ENCODE results near the gene DAZ4. TPM values are rescaled to one million over a fixed set of nuclear protein-coding genes. Genes with fewer than 3 reads are reported as not detected.
"Not testable (repeated sequence)": the region's sequence is repeated elsewhere in the genome, so short reads cannot be mapped to it uniquely, and the experiment has no call there.

Gene DAZ4, protein sequence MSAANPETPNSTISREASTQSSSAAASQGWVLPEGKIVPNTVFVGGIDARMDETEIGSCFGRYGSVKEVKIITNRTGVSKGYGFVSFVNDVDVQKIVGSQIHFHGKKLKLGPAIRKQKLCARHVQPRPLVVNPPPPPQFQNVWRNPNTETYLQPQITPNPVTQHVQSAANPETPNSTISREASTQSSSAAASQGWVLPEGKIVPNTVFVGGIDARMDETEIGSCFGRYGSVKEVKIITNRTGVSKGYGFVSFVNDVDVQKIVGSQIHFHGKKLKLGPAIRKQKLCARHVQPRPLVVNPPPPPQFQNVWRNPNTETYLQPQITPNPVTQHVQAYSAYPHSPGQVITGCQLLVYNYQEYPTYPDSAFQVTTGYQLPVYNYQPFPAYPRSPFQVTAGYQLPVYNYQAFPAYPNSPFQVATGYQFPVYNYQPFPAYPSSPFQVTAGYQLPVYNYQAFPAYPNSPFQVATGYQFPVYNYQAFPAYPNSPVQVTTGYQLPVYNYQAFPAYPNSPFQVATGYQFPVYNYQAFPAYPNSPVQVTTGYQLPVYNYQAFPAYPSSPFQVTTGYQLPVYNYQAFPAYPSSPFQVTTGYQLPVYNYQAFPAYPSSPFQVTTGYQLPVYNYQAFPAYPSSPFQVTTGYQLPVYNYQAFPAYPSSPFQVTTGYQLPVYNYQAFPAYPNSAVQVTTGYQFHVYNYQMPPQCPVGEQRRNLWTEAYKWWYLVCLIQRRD
- total RNA-seq (2014; rRNA removed; shearing (Covaris generic)) = not detected in 2 replicates
- not detected in 2 replicates for polyA plus RNA-seq (2016; fragmentation: Nextera tagmentation; extraction: Ambion mirVana)

DNA sequence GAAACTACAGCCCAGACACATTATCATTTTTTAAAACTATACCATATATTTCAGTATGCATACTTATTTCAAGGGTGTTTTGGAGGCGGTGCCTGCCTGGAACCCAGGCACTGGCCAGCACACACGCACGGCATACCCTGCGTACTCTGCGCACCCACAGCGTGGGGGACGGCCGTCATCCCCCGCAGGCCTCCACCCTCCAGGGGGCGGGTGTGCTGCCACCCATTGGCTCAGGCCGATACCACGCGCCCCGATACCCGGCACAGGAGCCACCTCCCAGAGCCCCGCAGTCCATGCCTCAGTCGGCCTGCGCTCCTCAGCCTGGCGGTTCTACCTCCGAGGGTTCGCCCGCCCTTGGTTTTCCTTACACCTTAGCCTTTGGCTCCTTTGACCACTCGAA lies at the start of gene DAZ4:
DAZ4 (plus strand) TSS at position 301 of the 400 bp plus-strand sequence. CDS start 208 bp downstream, outside the sequence.
- H3K4me2 ChIP-seq (ENCODE audit: unreplicated experiment); H3K4me1 ChIP-seq (ENCODE audit: insufficient read depth); H3K9me2 ChIP-seq (ENCODE audit: insufficient read depth); in situ Hi-C loops (cut with MboI); H3K27ac ChIP-seq; H2AFZ ChIP-seq; H3F3A ChIP-seq (ENCODE audit: insufficient read depth); DNase-seq; H3K9ac ChIP-seq; H3K9me3 ChIP-seq (ENCODE audit: low read depth); H4K20me1 ChIP-seq (ENCODE audit: insufficient read depth); H3K36me3 ChIP-seq (ENCODE audit: low read depth); H3K79me2 ChIP-seq (ENCODE audit: insufficient read depth); H3K4me3 ChIP-seq; H3K27me3 ChIP-seq (replicated peaks; ENCODE audit: insufficient read depth): not testable (repeated sequence)
- no CpG with 5 or more reads among the region's 23 CpGs for WGBS, 2 experiments (ENCODE audit: low coverage in 1 of 2, low lambda C conversion rate in 2 of 2, missing lambda C conversion rate in 2 of 2)

DNA sequence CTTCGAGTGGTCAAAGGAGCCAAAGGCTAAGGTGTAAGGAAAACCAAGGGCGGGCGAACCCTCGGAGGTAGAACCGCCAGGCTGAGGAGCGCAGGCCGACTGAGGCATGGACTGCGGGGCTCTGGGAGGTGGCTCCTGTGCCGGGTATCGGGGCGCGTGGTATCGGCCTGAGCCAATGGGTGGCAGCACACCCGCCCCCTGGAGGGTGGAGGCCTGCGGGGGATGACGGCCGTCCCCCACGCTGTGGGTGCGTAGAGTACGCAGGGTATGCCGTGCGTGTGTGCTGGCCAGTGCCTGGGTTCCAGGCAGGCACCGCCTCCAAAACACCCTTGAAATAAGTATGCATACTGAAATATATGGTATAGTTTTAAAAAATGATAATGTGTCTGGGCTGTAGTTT lies 20.4 kb upstream of the DAZ4 start, which contains the start of gene DAZ3:
DAZ3 (minus strand) TSS at position 101 of the 400 bp plus-strand sequence. CDS start 208 bp downstream, outside the sequence.
- H3K79me2 ChIP-seq (ENCODE audit: insufficient read depth); H3K27me3 ChIP-seq (replicated peaks; ENCODE audit: insufficient read depth); H3K9me2 ChIP-seq (ENCODE audit: insufficient read depth); H3K9ac ChIP-seq; H3K4me1 ChIP-seq (ENCODE audit: insufficient read depth); H3K4me3 ChIP-seq; in situ Hi-C loops (cut with MboI); H4K20me1 ChIP-seq (ENCODE audit: insufficient read depth); H3K4me2 ChIP-seq (ENCODE audit: unreplicated experiment); H3K9me3 ChIP-seq (ENCODE audit: low read depth); H3K27ac ChIP-seq; H3F3A ChIP-seq (ENCODE audit: insufficient read depth); H3K36me3 ChIP-seq (ENCODE audit: low read depth); H2AFZ ChIP-seq; DNase-seq: not testable (repeated sequence)
- WGBS, 2 experiments (ENCODE audit: low coverage in 1 of 2, low lambda C conversion rate in 2 of 2, missing lambda C conversion rate in 2 of 2) = no CpG with 5 or more reads among the region's 23 CpGs

DNA sequence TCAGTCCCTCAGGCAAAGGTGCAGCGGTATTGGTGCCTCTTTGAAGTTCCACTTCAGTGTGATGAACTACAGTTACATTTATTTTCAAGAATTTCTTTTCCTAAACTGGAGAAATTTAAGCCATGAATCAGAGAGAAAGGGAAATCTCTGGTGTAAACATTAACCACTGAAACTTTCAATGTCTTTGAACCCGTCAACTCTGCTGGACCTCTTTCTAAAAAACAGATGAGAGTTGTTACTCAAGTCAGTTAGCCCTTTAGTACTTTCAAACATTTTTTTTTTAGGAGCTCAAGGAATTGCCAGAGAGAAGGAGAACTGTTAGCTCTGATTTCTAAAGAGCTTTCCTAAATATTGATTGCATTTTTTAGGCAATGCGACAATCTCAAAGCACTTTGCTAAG lies 11.9 kb upstream of the DAZ4 start:
- DNase-seq = not testable (repeated sequence)
- no CpG with 5 or more reads among the region's 3 CpGs for WGBS, 2 experiments (ENCODE audit: low coverage in 1 of 2, low lambda C conversion rate in 2 of 2, missing lambda C conversion rate in 2 of 2)

DNA sequence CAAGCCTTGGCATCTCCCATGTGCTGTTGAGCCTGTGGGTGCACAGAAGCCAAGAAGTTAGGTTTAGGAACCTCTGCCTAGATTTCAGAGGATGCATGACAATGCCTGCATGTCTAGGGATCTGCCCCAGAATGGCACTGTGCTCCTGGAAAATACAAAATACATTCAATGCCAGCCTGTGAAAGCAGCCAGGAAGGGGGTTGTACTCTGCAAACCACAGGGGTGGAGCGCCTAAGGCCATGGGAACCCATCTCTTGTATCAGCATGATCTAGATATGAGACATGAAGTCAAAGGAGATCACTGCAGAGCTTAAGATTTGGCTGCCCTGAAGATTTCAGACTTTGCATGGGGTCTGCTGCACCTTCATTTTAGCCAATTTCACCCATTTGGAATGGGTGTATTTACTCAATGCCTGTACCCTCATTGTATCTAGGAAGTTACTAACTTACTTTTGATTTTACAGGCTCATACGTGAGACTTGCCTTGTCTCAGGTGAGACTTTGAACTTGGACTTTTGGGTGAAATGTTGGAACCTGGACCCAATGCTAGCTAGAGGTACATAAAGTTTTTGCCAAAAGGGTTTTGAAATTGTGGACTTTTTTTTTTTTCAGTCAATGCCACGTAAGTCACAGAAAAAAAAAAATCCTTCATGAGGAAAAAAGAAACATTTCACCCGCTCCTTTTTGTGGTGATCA lies 9.4 kb upstream of the DAZ4 start:
- H3K4me3 ChIP-seq; H3K4me2 ChIP-seq (ENCODE audit: unreplicated experiment); H3K9ac ChIP-seq; H4K20me1 ChIP-seq (ENCODE audit: insufficient read depth); H3F3A ChIP-seq (ENCODE audit: insufficient read depth); H3K79me2 ChIP-seq (ENCODE audit: insufficient read depth); H3K9me2 ChIP-seq (ENCODE audit: insufficient read depth); H3K27ac ChIP-seq; DNase-seq; H3K36me3 ChIP-seq (ENCODE audit: low read depth); H3K4me1 ChIP-seq (ENCODE audit: insufficient read depth); H3K27me3 ChIP-seq (replicated peaks; ENCODE audit: insufficient read depth); in situ Hi-C loops (cut with MboI); H3K9me3 ChIP-seq (ENCODE audit: low read depth); H2AFZ ChIP-seq: not testable (repeated sequence)
- WGBS, 2 experiments (ENCODE audit: low coverage in 1 of 2, low lambda C conversion rate in 2 of 2, missing lambda C conversion rate in 2 of 2) = 59% methylated on average over 2 of the region's 4 CpGs; no CpG with 5 or more reads in 1 of the 2 experiments

More for the DNA sequence above, 11.9 kb upstream of the DAZ4 start:
- H3K27me3 ChIP-seq (replicated peaks; ENCODE audit: insufficient read depth); H3F3A ChIP-seq (ENCODE audit: insufficient read depth); H4K20me1 ChIP-seq (ENCODE audit: insufficient read depth); H3K9me3 ChIP-seq (ENCODE audit: low read depth); H3K9ac ChIP-seq; H3K4me3 ChIP-seq; H3K9me2 ChIP-seq (ENCODE audit: insufficient read depth); in situ Hi-C loops (cut with MboI); H3K36me3 ChIP-seq (ENCODE audit: low read depth); H3K4me2 ChIP-seq (ENCODE audit: unreplicated experiment); H3K79me2 ChIP-seq (ENCODE audit: insufficient read depth); H3K27ac ChIP-seq; H3K4me1 ChIP-seq (ENCODE audit: insufficient read depth); H2AFZ ChIP-seq: not testable (repeated sequence)

DNA sequence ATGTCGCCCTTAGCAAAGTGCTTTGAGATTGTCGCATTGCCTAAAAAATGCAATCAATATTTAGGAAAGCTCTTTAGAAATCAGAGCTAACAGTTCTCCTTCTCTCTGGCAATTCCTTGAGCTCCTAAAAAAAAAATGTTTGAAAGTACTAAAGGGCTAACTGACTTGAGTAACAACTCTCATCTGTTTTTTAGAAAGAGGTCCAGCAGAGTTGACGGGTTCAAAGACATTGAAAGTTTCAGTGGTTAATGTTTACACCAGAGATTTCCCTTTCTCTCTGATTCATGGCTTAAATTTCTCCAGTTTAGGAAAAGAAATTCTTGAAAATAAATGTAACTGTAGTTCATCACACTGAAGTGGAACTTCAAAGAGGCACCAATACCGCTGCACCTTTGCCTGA lies 8.7 kb upstream of the DAZ4 start:
- not testable (repeated sequence) for H3K9me2 ChIP-seq (ENCODE audit: insufficient read depth); H3K79me2 ChIP-seq (ENCODE audit: insufficient read depth)
- WGBS, 2 experiments (ENCODE audit: low coverage in 1 of 2, low lambda C conversion rate in 2 of 2, missing lambda C conversion rate in 2 of 2) = no CpG with 5 or more reads among the region's 4 CpGs

More for the DNA sequence above, 8.7 kb upstream of the DAZ4 start:
- H3K4me2 ChIP-seq (ENCODE audit: unreplicated experiment); DNase-seq; H2AFZ ChIP-seq; H3K27me3 ChIP-seq (replicated peaks; ENCODE audit: insufficient read depth); H3K9me3 ChIP-seq (ENCODE audit: low read depth); H3K4me1 ChIP-seq (ENCODE audit: insufficient read depth); H3K9ac ChIP-seq; in situ Hi-C loops (cut with MboI); H3K4me3 ChIP-seq; H3K36me3 ChIP-seq (ENCODE audit: low read depth); H3F3A ChIP-seq (ENCODE audit: insufficient read depth); H3K27ac ChIP-seq; H4K20me1 ChIP-seq (ENCODE audit: insufficient read depth): not testable (repeated sequence)

Other genes starting within 250 kb of the DAZ4 start
- gene BPY2B, start 215.9 kb upstream of the DAZ4 start, total RNA-seq (2014; rRNA removed; shearing (Covaris generic)) = not detected in 2 replicates
- gene BPY2B, start 215.9 kb upstream of the DAZ4 start, polyA plus RNA-seq (2016; fragmentation: Nextera tagmentation; extraction: Ambion mirVana) = not detected in 2 replicates
- not detected in 2 replicates for gene DAZ3, start 20.5 kb upstream of the DAZ4 start, total RNA-seq (2014; rRNA removed; shearing (Covaris generic))
- not detected in 2 replicates for gene DAZ3, start 20.5 kb upstream of the DAZ4 start, polyA plus RNA-seq (2016; fragmentation: Nextera tagmentation; extraction: Ambion mirVana)
- gene BPY2C, start 218.2 kb downstream of the DAZ4 start, total RNA-seq (2014; rRNA removed; shearing (Covaris generic)) = not detected in 2 replicates
- not detected in 2 replicates for gene BPY2C, start 218.2 kb downstream of the DAZ4 start, polyA plus RNA-seq (2016; fragmentation: Nextera tagmentation; extraction: Ambion mirVana)

Data from GM23248 (cell line).